ENCODE measurements around the gene SIRT7.

GRCh38 chr17:81956607-81957589 is 38.9 kb upstream of the SIRT7 start:
- no peak for TF ChIP-seq CTCF (IDR thresholded peaks at IDR 0.05)
- TF ChIP-seq POLR2A (IDR thresholded peaks at IDR 0.05) = no peak
